Islet of Langerhans (tissue), 1 donor: ENCODE measurements around the gene ASB8.
"Not testable (repeated sequence)": the region's sequence is repeated elsewhere in the genome, so short reads cannot be mapped to it uniquely, and the experiment has no call there.

ENCODE experiments used
- FAIRE-seq: peaks from one replicate; lab custom pipeline; 2011; peaks lifted over from hg19 to GRCh38; lab: Jason Lieb, UNC

The ASB8 gene

DNA sequence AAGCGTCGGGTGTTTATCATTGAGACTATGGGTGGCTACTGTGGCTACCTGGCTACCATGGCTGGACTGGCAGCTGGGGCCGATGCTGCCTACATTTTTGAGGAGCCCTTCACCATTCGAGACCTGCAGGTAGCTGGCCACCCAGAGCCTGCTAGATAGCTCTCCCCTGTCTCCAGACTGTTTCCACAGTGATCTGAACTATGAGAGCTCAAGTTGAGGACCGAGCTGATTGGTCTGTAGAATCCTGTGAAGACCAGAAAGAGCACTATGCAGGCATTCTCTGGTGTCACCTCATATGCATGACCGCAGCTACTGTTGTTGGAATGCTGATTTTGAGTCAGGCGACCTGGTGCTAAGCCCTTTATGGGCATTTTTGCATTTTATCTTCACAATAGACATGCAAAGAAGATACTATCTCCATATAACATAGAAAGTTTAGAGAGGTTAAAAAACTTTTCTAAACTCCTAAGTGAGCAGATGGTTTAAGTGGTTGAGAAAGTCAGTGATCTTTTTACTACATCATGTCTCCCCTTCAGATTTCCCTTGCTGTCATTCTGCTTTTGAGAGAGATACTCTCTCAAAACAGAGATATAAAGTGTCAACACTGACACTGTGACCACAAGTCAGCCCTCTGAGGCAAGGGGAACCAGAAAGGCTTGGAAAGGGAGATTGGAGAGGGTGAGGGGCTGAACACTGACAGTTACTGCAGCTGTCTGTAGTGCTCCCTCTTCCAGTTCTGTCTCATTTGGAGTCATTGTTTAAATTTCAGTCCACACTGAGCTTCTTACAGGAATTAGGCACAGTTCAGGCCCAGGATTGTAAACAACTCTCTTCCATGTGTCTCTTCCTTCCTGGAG lies 14.3 kb downstream of the ASB8 start:
- no peak for FAIRE-seq

DNA sequence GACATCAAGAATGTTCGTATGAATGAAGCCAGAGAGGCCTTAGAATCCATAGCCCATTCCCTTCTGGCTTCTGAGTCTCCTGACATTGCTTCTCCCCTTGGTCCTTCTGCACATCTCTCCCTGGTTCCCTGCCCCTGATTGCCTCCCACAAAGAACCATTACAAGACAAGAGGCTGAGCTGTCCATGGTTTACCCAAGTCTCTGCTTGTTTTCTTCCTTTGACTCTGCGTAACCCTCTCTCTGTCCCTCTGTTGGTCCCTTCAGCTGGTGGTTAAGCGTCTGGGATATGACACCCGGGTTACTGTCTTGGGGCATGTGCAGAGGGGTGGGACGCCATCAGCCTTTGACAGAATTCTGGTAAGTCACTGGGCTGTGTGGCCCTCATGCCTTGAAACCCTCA lies 22.3 kb downstream of the ASB8 start:
- no peak for FAIRE-seq

DNA sequence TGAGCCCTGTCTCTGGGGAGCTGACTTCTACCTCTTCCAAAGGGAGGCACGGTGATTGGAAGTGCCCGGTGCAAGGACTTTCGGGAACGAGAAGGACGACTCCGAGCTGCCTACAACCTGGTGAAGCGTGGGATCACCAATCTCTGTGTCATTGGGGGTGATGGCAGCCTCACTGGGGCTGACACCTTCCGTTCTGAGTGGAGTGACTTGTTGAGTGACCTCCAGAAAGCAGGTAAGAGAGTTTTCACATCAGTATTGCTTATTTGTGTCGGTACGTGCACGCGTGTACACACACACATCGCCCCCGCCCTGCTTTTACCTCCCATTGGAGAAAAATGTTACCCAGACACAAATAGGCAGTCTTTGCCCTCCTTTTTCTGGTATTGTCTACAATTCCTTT lies 24.5 kb downstream of the ASB8 start:
- no peak for FAIRE-seq

- FAIRE-seq: no peak
These were observed 25.8 kb downstream of the ASB8 start for GRCh38 chr12:48131517-48131916.

DNA sequence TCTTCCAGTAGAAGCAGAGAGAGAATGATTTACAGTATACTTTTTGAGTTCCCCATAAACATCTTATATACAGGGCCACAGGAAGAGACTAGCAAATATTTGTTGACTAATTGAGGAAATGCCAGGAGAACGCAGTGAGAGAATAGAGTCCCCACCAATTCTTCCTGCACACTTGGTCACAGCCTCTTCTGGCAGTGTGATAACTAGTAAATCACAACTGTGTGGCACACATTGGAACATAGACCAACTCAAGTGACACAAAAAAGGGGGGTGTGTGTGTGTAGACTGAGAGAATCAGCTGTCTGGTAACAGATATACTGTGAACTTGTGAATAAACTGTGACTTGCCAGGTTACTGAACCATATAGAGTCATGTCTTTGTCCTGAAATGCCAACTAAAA lies 27.9 kb downstream of the ASB8 start:
- no peak for FAIRE-seq

GRCh38 chr12:48128800-48129199 lies 28.5 kb downstream of the ASB8 start:
- no peak for FAIRE-seq

GRCh38 chr12:48126953-48127630 lies 30.2 kb downstream of the ASB8 start:
- no peak for FAIRE-seq

GRCh38 chr12:48125985-48126384 lies 31.3 kb downstream of the ASB8 start:
- FAIRE-seq: no peak

DNA sequence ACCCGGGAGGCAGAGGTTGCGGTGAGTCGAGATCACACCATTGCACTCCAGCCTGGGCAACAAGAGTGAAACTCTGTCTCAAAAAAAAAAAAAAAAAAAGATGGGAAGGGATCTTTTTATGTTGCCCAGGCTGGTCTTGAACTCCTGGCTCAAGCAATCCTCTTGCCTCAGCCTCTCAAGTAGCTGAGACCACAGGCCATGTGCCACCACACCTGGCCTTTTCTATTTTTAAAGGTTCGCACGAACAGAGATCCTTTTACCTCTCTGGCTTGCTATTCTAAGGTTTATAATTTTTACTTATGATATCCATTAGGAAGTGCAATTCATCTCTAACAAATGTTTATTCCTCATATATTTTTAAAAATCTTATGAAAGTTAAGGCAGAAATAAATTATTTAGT lies 31.8 kb downstream of the ASB8 start:
- FAIRE-seq: not testable (repeated sequence)

- FAIRE-seq: no peak
These were observed 34.1 kb downstream of the ASB8 start for GRCh38 chr12:48123169-48123568.

DNA sequence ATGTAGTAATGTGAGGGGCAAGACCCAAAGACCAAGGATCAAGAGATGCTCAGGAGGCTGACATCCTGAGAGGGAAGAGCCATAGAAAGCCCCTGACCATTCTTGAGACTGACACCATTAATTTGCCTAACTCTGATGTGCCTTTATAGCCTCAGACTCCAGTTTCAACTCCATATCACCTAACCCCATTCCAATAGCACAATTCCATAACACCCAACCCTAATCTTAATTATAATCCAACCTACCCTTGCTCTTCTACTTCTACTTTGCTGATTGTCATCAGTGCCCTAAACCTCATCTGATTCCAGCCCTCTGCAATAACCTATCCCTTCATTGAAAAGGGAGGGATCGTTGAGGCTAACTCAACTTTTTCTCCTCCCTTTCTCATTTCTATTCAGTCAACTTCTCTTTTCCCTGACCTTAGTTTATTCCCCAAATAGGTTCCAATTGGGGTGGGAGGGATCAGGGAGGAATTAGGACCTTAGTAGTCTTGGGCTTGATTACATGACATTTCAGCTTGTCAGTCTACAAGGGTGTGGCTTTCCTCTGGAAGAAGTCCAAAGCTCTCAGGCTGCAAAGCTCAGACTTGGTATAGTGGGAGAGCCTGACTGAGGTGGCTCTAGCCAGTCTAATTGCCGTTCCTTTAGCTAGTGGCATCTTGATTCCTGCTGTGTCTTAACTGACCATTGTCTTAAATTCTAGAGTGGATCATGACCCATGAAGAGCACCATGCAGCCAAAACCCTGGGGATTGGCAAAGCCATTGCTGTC lies 35.1 kb downstream of the ASB8 start:
- no peak for FAIRE-seq

DNA sequence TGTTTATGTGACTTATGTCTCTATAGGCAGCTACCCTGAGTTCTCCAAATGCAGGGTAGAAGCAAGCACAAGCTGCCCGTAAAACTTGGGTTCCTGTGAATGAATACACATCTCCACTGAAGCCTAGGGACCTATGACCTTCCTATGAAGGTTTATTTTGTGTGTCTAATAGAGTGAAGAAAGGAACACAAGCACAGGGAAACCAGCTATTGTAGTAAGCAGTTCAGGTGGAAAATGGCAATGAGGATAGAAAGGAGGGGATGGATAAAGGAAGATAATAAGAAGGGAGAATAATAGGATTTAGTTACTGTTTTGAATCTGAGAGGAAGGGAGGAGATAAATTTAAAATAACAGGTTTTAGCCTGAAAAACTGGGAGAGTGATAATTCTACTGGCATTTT lies 35.8 kb downstream of the ASB8 start:
- FAIRE-seq: no peak

- FAIRE-seq: no peak
These were observed 37.5 kb downstream of the ASB8 start for GRCh38 chr12:48119834-48120195.

- FAIRE-seq: no peak
These were observed 38.1 kb downstream of the ASB8 start, which contains the start of gene PFKM for GRCh38 chr12:48119078-48119833. Gene PFKM (plus strand): TSS chr12:48119364. CDS start chr12:48122775, 3,411 bp downstream.

- no peak for FAIRE-seq
These were observed 38.9 kb downstream of the ASB8 start for GRCh38 chr12:48118284-48118871.

DNA sequence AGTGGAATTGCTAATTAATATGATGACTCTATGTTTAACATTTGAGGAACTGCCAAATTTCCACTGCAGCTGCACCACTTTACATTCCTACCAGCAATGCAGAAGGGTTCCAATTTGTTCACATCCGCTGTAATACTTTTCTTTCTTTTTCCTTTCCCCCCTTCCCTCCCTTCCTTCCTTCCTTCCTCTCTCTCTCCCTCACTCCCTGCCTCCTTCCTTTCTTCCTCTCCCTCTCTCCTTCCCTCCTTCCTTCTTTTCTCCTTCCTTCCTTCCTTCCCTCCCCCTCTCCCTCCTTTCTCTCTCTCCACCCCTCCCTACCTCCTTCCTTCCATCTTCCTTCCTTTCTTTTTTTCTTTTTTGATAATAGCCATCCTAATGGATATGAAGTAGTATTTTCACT lies 41.4 kb downstream of the ASB8 start:
- FAIRE-seq: no peak

DNA sequence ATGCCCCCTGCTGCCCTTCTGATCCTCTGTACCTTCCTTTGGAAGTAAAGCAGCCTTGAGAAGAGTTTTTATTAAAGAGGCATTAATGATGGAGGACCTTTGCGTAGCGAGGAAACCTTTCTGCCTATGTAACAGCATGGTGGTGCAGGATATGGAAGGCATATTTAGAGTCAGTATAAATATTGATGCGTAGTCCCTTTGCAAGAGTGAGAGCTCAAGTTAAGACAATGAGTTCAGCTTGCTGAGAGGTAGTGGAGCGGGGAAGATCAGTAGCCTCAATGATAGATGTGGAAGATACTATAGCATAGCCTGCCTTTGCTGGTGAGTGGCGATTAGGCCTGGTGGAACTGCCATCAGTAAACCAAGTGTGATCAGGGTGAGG lies 46.0 kb downstream of the ASB8 start:
- not testable (repeated sequence) for FAIRE-seq

GRCh38 chr12:48110691-48111311 lies 46.5 kb downstream of the ASB8 start:
- no peak for FAIRE-seq

DNA sequence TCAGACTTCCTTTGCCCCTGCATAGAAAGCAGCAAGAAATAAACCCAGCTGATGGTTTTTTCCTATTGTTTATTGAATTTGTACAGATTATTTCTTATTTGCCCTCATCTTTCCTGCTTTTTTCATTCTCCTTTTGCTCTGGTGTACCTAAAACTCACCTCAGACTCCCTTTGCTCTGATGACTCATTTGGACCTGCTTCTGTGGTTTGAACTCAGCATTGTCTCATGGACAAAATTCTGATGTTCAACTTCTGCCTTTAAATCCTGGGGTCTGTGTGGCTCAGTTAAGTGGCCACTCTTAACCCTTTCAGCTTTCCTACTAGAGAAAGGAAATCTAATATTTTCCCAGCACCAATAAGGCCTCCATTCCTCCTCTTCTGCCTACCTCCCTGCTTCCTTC lies 47.9 kb downstream of the ASB8 start:
- no peak for FAIRE-seq

DNA sequence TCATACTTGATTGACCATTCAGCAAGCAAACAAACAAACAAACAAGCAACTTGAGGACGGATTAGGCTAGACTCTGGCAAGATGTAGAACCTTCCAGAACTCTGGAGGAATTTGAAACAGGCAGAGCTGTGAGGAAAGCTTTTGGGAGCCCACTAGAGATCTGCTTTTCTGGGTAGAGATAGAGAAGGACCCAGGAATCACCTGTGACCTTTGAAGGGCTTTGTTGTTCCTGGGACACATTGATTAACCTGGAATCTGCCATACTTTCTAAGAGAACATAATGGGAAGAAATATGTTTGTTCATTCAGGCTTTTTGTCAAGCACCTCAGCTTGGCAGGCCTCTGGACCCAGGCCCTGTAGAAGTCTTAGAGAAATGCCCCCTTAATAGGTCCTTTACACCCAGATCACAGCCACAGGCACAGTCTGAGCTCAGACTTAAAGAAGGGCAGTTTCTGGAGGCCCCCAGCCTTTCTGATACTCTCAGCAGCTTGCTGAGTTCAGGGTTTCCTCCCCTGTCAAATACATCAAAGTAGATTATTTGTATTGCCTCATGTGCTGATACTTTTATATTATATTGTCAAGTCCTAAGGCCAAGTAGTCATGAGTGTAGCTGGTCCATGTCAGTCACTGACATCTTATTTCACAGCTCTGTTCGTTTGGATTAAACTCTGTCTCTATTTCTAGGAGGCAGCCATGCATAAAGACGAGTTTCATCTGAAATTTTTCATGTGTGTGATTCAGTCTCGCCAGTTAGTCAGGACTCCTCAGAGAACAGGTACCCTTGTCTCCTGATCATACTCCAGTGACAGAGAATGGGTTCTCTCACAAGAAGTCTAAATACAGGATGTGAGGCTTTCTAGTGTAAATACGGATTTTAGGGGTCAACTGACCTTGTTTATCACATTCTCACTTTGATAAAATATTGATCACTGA lies 50.4 kb downstream of the ASB8 start:
- FAIRE-seq: no peak
